ENCODE results near the gene BRSK1.

- TF ChIP-seq NRF1 (IDR thresholded peaks at IDR 0.05; ENCODE audit: low read depth, low read length) (peak; percentile 73), SP4 (IDR thresholded peaks at IDR 0.05; ENCODE audit: low read length) (peak; percentile 88)
These were observed 24.8 kb upstream of the BRSK1 start, which contains the start of gene PPP6R1 for GRCh38 chr19:55258828-55259539.
